Activated CD8-positive, alpha-beta memory T cell treated with anti-CD3 and anti-CD28 coated beads, Interleukin-2, amount 10 ng/mL, durations not matched to agents 7 days and 5 days (primary cell): ENCODE measurements around the gene POU2F1. TPM values are rescaled to one million over a fixed set of nuclear protein-coding genes. Genes with fewer than 3 reads are reported as not detected.
A peak's percentile ranks its signal among the peaks of the same experiment; 100 is the strongest.
"Not testable (repeated sequence)": the region's sequence is repeated elsewhere in the genome, so short reads cannot be mapped to it uniquely, and the experiment has no call there.

Source experiments
- ATAC-seq: fragments of 150-1000 bp; cut with Tn5 transposase; one replicate; pipeline ENCODE4 v1.10.0; 2021; ENCODE audit warnings: moderate library complexity
- CTCF ChIA-PET: fragments of 350-600 bp; sonication (Branson Sonifier 250); formaldehyde crosslinking; loops from one replicate; lab custom pipeline; 2021; ENCODE audit warnings: antibody characterized with exemption; lab: Charles Lee
- DNase-seq: peaks from one replicate; pipeline ENCODE4 v3.0.0-alpha.2; 2020
- H3K27ac Mint-ChIP-seq: one replicate; pipeline ENCODE4 v1.8.0; 2021; ENCODE audit warnings: mild to moderate bottlenecking, mixed read lengths
- H3K27me3 Mint-ChIP-seq: one replicate; pipeline ENCODE4 v1.8.0; 2021; ENCODE audit warnings: mixed read lengths
- H3K36me3 Mint-ChIP-seq: one replicate; pipeline ENCODE4 v1.8.0; 2021; ENCODE audit warnings: mild to moderate bottlenecking, mixed read lengths
- H3K4me1 Mint-ChIP-seq: one replicate; pipeline ENCODE4 v1.8.0; 2021; ENCODE audit warnings: mixed read lengths
- H3K4me3 Mint-ChIP-seq: one replicate; pipeline ENCODE4 v1.8.0; 2021; ENCODE audit warnings: mild to moderate bottlenecking, moderate library complexity, mixed read lengths
- H3K9me3 Mint-ChIP-seq: one replicate; pipeline ENCODE4 v1.8.0; 2022; ENCODE audit warnings: low read depth, mixed read lengths
- total RNA-seq, 2 experiments: library from RNA; stranded (reverse); gene quantifications; one replicate each; pipeline ENCODE4 v1.2.3, GENCODE V29; 2021

The POU2F1 gene
- total RNA-seq, 2 experiments from 2014 or later, result 20.7 to 24.6 TPM

DNA sequence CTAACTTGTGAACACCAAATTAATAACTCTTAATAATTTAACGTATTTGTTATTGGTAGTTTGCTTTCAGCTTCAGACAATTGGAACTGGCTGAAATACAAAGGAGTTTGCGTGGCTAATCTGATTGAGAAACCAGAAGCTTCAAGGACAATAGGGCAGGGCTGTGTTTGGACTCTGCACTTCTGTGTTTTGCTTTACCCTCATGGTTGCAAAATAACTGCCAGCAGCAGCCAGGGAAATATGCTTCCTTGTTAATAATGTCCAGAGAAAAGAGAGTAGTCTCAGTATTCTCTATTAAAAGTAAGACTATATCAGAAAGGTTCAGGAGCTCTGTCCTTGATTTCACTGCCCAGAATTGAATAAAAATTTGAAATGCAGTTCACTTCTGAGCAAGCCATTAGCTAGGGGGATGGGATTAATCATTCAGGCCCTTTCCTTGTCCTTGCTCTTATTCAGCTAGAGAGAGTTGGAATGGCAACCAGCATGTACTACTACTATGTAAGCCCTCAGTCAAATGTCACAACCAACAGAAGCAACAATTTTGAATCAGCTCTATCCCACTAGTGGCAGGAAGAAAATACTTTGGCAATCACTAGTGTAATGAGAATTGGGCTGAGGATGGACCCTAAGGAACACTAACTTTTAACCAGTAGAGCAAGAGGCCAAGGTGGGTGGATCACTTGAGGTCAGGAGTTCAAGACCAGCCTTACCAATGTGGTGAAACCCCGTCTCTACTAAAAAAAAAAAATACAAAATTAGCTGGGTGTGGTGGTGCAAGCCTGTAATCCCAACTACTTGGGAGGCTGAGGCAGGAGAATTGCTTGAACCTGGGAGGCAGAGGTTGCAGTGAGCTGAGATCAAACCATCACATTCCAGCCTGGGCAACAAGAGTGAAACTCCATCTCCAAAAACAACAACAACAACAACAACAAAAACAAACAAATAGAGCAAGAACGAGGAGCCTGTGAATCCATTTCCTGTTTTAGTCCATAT, 76.8 kb downstream of the POU2F1 start:
- Mint-ChIP-seq H3K9me3 (no peaks in the 10 kb centered on the region), H3K27me3 (no peaks in the 10 kb centered on the region), H3K4me1 (peaks cover 14% of the 10 kb centered on the region), H3K36me3 (peaks cover 9% of the 10 kb centered on the region), H3K4me3 (no peak overlapping the region), H3K27ac (no peak overlapping the region)
- ATAC-seq (no peak), DNase-seq (no peak)
- CTCF ChIA-PET, result no interaction called here

DNA sequence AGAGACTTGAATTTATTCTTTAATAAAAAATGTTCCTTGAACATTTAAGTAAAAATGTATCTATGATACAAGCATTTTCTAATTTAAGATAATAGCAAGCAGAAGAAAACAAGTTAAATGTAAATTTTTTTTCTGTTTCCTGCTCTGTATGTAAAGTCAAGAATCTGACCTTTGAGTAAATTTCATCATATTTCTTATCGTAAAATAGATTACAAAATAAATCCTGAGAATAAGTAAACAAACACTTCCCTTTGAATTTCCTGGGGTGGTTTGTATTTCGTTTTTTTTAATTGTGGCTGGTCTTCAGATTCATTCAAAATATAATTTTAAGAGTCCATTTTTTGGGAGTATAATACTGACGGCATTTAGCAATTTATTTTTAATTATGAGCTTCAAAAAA, 77.6 kb downstream of the POU2F1 start:
- CTCF ChIA-PET, result no interaction called here
- H3K27ac Mint-ChIP-seq, result no peak overlapping the region

DNA sequence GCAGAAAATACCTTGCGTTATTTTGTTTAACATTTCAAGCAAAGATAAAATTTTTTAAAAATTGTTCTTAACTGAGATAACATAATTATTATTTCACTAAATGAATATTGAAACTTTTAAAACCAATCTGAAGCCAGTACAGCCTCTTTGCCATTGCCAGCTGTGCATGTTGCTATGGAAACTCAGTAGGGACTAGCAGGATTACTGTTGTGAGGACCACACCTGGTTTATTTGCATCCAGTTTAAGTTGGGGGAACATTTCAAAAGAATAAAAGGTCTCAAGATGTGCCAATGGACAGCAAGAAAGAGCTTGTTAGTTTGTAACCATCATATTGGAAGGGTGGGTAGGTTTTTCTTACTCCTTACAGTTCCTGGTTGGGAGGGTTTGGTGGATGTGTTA, 80.7 kb downstream of the POU2F1 start:
- DNase-seq (no peak), ATAC-seq (no peak)
- no peaks in the 10 kb centered on the region for H3K27me3 Mint-ChIP-seq
- H3K27ac Mint-ChIP-seq, result no peak overlapping the region
- no peaks in the 10 kb centered on the region for H3K9me3 Mint-ChIP-seq
- H3K36me3 Mint-ChIP-seq, result peaks cover 5% of the 10 kb centered on the region
- H3K4me1 Mint-ChIP-seq, result peaks cover 5% of the 10 kb centered on the region
- H3K4me3 Mint-ChIP-seq, result no peak overlapping the region
- CTCF ChIA-PET, result interaction anchor here (1.7 kb wide), 1 partner anchor 33 kb away, joined by 4 read pairs; no protein-coding TSS in a partner anchor

More for the DNA sequence above, 77.6 kb downstream of the POU2F1 start:
- H3K4me3 Mint-ChIP-seq, result no peak overlapping the region
- H3K4me1 Mint-ChIP-seq, result peaks cover 14% of the 10 kb centered on the region
- H3K36me3 Mint-ChIP-seq, result peaks cover 9% of the 10 kb centered on the region
- no peaks in the 10 kb centered on the region for H3K9me3 Mint-ChIP-seq
- no peaks in the 10 kb centered on the region for H3K27me3 Mint-ChIP-seq
- DNase-seq (no peak), ATAC-seq (no peak)

DNA sequence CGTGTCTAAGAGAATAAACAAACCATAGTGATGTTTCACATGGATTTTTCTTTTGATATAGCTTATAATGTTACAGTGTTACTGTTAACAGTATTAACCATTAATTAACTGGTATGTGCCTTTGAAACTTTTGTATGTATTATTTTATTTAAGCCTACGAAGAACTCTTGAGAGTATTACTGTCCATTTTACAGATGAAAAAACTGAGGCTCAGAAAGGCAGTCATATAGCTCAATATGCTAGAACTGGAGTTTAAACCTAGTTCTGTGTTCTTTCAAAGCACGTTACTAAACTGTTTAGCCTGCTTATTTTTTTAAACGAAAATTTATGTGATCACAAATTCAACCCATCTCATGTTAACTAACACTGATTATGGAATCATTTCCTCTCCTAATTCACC, 83.5 kb downstream of the POU2F1 start:
- CTCF ChIA-PET, result no interaction called here
- H3K9me3 Mint-ChIP-seq, result no peaks in the 10 kb centered on the region
- H3K27ac Mint-ChIP-seq, result no peak overlapping the region
- H3K4me3 Mint-ChIP-seq, result no peak overlapping the region
- DNase-seq, result no peak
- H3K27me3 Mint-ChIP-seq, result no peaks in the 10 kb centered on the region
- no peak for ATAC-seq
- peaks cover 3% of the 10 kb centered on the region for H3K36me3 Mint-ChIP-seq
- H3K4me1 Mint-ChIP-seq, result peaks cover 3% of the 10 kb centered on the region

DNA sequence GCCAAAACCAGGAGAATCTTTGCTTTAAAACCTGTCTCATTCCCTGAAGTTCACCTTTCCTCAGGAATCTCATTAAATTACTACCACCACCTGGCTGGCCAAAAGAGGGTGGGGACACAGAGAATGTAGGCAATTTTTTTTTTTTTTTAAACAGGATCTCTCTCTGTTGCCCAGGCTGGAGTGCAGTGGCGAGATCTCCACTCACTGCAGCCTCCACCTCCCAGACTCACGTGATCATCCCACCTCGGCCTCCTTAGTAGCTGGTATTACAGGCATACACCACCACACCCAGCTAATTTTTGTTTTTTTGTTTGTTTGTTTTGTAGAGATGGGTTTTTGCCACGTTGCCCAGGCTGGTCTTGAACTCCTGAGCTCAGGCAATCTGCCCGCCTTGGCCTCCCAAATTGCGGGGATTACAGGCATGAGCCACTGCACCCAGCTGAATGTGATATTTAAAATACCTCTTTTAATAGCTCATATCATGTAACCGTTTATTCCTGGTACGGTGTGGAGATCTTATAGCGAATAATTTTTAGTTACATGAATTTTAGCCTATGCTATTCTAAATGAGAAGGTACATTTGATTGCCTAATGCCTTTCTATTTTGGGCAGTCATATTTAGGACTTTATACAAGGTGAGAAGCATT, 84.5 kb downstream of the POU2F1 start:
- no peak for DNase-seq
- H3K27me3 Mint-ChIP-seq, result no peaks in the 10 kb centered on the region
- H3K4me1 Mint-ChIP-seq, result no peaks in the 10 kb centered on the region
- H3K27ac Mint-ChIP-seq, result no peak overlapping the region
- CTCF ChIA-PET, result no interaction called here
- ATAC-seq, result no peak
- no peaks in the 10 kb centered on the region for H3K9me3 Mint-ChIP-seq
- no peaks in the 10 kb centered on the region for H3K36me3 Mint-ChIP-seq
- H3K4me3 Mint-ChIP-seq, result no peak overlapping the region

DNA sequence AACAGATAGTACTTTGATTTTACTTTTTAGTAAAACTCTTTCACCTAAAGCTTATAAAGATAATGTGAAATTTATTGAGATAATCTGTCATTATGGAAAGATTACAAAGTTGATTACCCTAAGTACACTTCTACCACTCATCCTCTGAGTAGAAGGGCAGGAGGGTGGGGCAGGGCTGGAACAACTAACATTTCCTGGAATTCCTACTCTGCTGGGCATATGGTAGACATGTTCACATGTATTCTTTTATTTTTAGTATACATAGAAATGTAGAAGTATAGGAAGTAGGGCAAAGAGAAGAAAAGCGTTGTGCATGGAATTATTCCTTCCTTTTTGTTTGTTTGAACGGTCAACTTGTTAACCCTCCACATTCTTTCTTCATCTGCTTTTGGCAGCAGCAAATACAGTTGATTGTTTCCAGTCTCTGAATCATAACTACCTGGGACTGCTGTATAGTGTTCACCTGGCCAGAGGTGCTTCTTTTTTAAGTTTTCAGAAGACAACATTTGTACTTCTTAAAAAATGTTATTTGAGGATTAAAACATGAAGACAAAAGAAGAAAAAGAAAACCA, 85.1 kb downstream of the POU2F1 start:
- Mint-ChIP-seq H3K4me3 (no peak overlapping the region), H3K36me3 (no peaks in the 10 kb centered on the region), H3K27ac (no peak overlapping the region), H3K4me1 (peaks cover 3% of the 10 kb centered on the region), H3K9me3 (no peaks in the 10 kb centered on the region), H3K27me3 (no peaks in the 10 kb centered on the region)
- ATAC-seq (no peak), DNase-seq (no peak)
- CTCF ChIA-PET, result no interaction called here

DNA sequence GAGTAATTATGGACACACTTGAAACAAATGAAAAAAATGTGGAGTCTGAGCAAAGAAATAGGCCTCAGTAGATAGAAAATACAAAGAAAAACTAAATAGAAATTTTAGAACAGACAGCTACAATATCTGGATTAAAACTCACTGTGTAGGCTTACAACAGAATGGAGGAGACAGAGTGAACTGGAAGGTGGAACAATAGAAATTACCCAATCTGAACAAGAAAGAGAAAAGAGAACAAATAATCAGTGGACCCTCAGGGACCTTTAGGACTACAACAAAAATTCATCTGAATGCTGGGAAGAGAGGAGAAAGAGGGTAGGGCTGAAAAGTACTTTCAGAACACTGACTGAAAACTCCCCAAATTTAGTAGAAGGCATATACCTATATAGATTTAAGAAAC, 90.0 kb downstream of the POU2F1 start:
- H3K27ac Mint-ChIP-seq, result no peak overlapping the region
- H3K4me3 Mint-ChIP-seq, result no peak overlapping the region
- H3K27me3 Mint-ChIP-seq, result no peaks in the 10 kb centered on the region
- peaks cover 14% of the 10 kb centered on the region for H3K4me1 Mint-ChIP-seq
- H3K9me3 Mint-ChIP-seq, result no peaks in the 10 kb centered on the region
- no peak for DNase-seq
- H3K36me3 Mint-ChIP-seq, result peaks cover 12% of the 10 kb centered on the region
- no peak for ATAC-seq
- CTCF ChIA-PET, result no interaction called here

DNA sequence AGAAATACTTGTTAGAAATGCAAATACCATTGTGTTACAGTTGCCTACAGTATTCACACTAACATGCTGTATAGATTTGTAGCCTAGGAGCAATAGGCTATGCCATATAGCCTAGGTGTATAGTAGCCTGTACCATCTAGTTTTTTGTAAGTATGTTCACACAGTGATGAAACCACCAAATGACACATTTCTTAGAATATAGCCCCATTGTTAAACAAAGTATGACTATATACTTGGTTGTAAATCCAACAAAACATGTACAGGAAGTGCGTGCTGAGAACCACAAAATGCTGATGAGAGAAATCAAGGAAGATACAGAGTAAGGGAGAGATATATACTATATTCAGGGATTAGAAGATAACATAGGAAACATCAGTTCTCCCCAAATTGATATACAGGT, 92.2 kb downstream of the POU2F1 start:
- Mint-ChIP-seq H3K9me3 (peaks cover 11% of the 10 kb centered on the region), H3K27ac (no peak overlapping the region), H3K4me1 (peaks cover 14% of the 10 kb centered on the region), H3K36me3 (peaks cover 23% of the 10 kb centered on the region), H3K27me3 (no peaks in the 10 kb centered on the region), H3K4me3 (no peak overlapping the region)
- ATAC-seq, result peak; percentile 76
- DNase-seq, result no peak
- CTCF ChIA-PET, result no interaction called here

DNA sequence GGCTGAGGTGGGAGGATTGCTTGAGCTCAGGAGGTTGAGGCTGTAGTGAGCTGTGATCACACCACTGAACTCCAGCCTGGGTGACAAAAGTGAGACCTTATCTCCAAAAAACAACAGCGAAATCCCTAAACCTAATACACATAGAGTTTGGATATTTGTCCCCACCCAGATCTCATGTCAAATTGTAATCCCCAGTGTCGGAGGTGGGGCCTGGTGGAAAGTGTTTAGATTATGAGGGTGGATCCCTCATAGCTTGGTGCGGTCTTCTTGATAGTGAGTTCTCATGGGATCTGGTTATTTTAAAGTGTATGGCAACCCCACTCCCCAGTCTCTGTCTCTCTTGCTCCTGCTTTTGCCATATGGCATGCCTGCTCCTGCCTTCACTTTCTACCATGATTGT, 94.0 kb downstream of the POU2F1 start:
- peaks cover 38% of the 10 kb centered on the region for H3K36me3 Mint-ChIP-seq
- DNase-seq, result no peak
- no peak for ATAC-seq
- CTCF ChIA-PET, result no interaction called here
- no peak overlapping the region for H3K27ac Mint-ChIP-seq
- H3K27me3 Mint-ChIP-seq, result no peaks in the 10 kb centered on the region
- no peak overlapping the region for H3K4me3 Mint-ChIP-seq
- H3K9me3 Mint-ChIP-seq, result peaks cover 20% of the 10 kb centered on the region
- H3K4me1 Mint-ChIP-seq, result peaks cover 16% of the 10 kb centered on the region

DNA sequence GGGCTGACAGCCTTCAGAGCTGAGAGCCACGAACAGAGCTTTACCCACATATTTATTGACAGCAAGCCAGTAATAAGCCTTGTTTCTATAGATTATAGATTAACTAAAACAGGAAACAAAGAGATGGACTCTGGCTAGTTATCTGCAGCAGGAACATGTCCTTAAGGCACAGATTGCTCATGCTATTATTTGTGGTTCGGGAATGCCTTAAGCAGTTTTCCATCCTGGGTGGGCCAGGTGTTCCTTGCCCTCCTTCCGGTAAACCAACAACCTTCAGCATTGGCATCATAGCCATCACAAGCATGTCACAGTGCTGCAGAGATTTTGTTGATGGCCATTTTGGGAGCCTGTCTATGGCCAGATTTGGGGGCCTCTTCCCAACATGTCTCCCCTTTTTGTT, 96.8 kb downstream of the POU2F1 start:
- peaks cover 36% of the 10 kb centered on the region for H3K9me3 Mint-ChIP-seq
- H3K4me1 Mint-ChIP-seq, result peaks cover 9% of the 10 kb centered on the region
- DNase-seq (no peak), ATAC-seq (no peak)
- CTCF ChIA-PET, result no interaction called here
- H3K27ac Mint-ChIP-seq, result no peak overlapping the region
- no peak overlapping the region for H3K4me3 Mint-ChIP-seq
- H3K27me3 Mint-ChIP-seq, result no peaks in the 10 kb centered on the region
- H3K36me3 Mint-ChIP-seq, result peaks cover 61% of the 10 kb centered on the region

DNA sequence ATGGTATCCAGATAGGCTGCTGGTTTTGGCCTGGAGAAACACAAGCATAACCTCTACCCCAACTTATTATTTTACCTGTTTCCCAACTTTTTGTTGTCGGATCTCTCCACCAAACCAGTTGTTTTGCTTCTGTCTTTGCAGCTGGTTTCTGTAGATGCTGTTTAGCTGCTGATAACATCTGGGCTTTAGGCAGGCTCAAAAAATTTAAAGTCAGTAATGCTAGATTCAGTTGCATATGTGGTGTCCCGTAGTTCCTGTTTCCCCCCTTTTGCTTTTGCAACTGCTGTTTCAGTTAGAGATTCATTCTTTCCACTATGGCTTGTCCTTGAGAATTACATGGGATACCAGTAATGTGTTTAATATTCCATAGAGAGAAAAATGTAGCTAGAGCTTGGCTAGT, 98.5 kb downstream of the POU2F1 start:
- H3K4me1 Mint-ChIP-seq, H3K27me3 Mint-ChIP-seq, CTCF ChIA-PET, DNase-seq, H3K4me3 Mint-ChIP-seq, ATAC-seq, H3K27ac Mint-ChIP-seq: not testable (repeated sequence)
- peaks cover 43% of the 10 kb centered on the region for H3K9me3 Mint-ChIP-seq
- peaks cover 75% of the 10 kb centered on the region for H3K36me3 Mint-ChIP-seq

DNA sequence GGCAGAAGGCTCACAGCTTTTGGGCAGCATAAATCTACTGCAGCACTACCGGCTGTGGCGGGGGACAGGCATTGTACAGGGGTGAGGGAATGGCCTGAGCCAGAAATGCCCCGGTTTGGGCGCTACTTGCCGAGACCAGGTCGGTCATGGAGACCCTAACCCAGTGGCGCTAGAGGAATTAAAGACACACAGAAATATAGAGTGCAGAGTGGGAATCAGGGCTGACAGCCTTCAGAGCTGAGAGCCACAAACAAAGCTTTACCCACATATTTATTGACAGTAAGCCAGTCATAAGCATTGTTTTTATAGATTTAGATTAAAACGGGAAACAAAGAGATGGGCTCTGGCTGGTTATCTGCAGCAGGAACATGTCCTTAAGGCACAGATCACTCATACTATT, 101.8 kb downstream of the POU2F1 start:
- no peak overlapping the region for H3K27ac Mint-ChIP-seq
- peaks cover 40% of the 10 kb centered on the region for H3K9me3 Mint-ChIP-seq
- no peak for ATAC-seq
- no peaks in the 10 kb centered on the region for H3K27me3 Mint-ChIP-seq
- DNase-seq, result no peak
- peaks cover 2% of the 10 kb centered on the region for H3K4me1 Mint-ChIP-seq
- peaks cover 73% of the 10 kb centered on the region for H3K36me3 Mint-ChIP-seq
- CTCF ChIA-PET, result no interaction called here
- no peak overlapping the region for H3K4me3 Mint-ChIP-seq

DNA sequence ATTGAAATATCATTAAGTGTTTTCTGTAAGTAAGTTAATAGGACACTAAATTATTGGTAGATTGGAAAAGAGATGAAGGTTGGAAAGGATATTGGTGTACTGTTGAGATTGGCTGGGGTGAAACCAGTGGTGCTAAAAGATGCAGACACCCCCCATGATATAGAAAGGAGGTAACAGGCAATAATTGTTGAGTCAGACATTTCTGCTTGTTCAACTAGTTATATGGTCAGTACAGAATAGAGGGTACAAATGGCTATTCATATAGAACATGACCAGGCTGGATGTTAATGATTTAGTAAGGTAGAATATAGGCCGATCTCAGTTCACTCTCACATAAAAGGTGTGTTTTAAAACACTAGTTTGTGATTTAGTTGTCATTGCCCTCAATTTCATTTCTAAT, 104.5 kb downstream of the POU2F1 start:
- H3K27ac Mint-ChIP-seq, result no peak overlapping the region
- ATAC-seq, result no peak
- no peaks in the 10 kb centered on the region for H3K4me1 Mint-ChIP-seq
- H3K36me3 Mint-ChIP-seq, result peaks cover 54% of the 10 kb centered on the region
- no peak for DNase-seq
- H3K4me3 Mint-ChIP-seq, result no peak overlapping the region
- H3K27me3 Mint-ChIP-seq, result no peaks in the 10 kb centered on the region
- peaks cover 24% of the 10 kb centered on the region for H3K9me3 Mint-ChIP-seq
- CTCF ChIA-PET, result no interaction called here
